Measurements from ENCODE around the gene RPSA. TPM values are rescaled to one million over a fixed set of nuclear protein-coding genes. Genes with fewer than 3 reads are reported as not detected.

Gene RPSA
- total and polyA plus RNA-seq, 2 experiments from 2014 or later, result 1,591 to 1,827 TPM

GRCh38 chr3:39429466-39429865, 22.9 kb downstream of the RPSA start (continued):
- TF ChIP-seq ZNF462 (CRISPR knock-in tag; IDR thresholded peaks at IDR 0.05), result no peak

- ATAC-seq, result no peak
- H3K4me1 Mint-ChIP-seq, result peaks cover 3% of the 10 kb centered on the region; the same call in 1 of the 3 replicates
- H3K27ac ChIP-seq (ENCODE audit: low read depth), result no peak overlapping the region
- no peaks in the 10 kb centered on the region for H3K79me2 ChIP-seq (replicated peaks; ENCODE audit: insufficient read depth)
- no peak overlapping the region for H2AFZ ChIP-seq
- H3K27me3 Mint-ChIP-seq (ENCODE audit: insufficient read depth, low read depth, poor library complexity), result peaks cover 8% of the 10 kb centered on the region
- no peak for DNase-seq (ENCODE audit: low spot score)
- no peak overlapping the region for H3K27ac Mint-ChIP-seq
- H3K27me3 ChIP-seq (ENCODE audit: insufficient read depth), result no peaks in the 10 kb centered on the region
- H3K9me2 ChIP-seq (ENCODE audit: insufficient read depth), result peaks cover 4% of the 10 kb centered on the region; the same call in 1 of the 2 replicates
- no peak overlapping the region for H3K4me3 ChIP-seq
- H3K4me1 ChIP-seq (ENCODE audit: insufficient read depth), result no peaks in the 10 kb centered on the region
- no peak overlapping the region for H3K4me3 Mint-ChIP-seq
- H4K20me1 ChIP-seq (replicated peaks; ENCODE audit: insufficient read depth), result no peaks in the 10 kb centered on the region
- H3K4me2 ChIP-seq, result no peak overlapping the region
- H3F3A ChIP-seq (replicated peaks; ENCODE audit: low read depth), result no peaks in the 10 kb centered on the region
- H3K36me3 ChIP-seq (ENCODE audit: insufficient read depth), result no peaks in the 10 kb centered on the region
- no peaks in the 10 kb centered on the region for H3K36me3 Mint-ChIP-seq (ENCODE audit: low read depth)
- no peaks in the 10 kb centered on the region for H3K9me3 Mint-ChIP-seq
- TF ChIP-seq EZH2phosphoT487 (IDR thresholded peaks at IDR 0.05; ENCODE audit: unreplicated experiment), result no peak
- no peak for TF ChIP-seq POLR2AphosphoS5 (IDR thresholded peaks at IDR 0.05; ENCODE audit: low read depth)
- no peak for TF ChIP-seq STAT1 (IDR thresholded peaks at IDR 0.05; ENCODE audit: unreplicated experiment)
- no peak for TF ChIP-seq NANOG (IDR thresholded peaks at IDR 0.05; ENCODE audit: borderline replicate concordance)
- no peak for TF ChIP-seq CTCF (conservative IDR thresholded peaks at IDR 0.05; ENCODE audit: low read depth in 2 of 2)
- TF ChIP-seq ETS1 (IDR thresholded peaks at IDR 0.05), result no peak
- TF ChIP-seq ZNF462 (CRISPR knock-in tag; IDR thresholded peaks at IDR 0.05), result no peak
These were observed 25.8 kb downstream of the RPSA start for GRCh38 chr3:39432342-39432741.
